RPMI8226 (cell line): ENCODE measurements around the gene CCL23.
"Not testable (repeated sequence)": the region's sequence is repeated elsewhere in the genome, so short reads cannot be mapped to it uniquely, and the experiment has no call there.

Experiments
- DNase-seq: peaks from one replicate; pipeline ENCODE4 v3.0.0-alpha.2; 2015

CCL23 gene, protein sequence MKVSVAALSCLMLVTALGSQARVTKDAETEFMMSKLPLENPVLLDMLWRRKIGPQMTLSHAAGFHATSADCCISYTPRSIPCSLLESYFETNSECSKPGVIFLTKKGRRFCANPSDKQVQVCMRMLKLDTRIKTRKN

GRCh38 chr17:36017799-36018198 lies at the start of gene CCL23:
CCL23 (minus strand) TSS chr17:36017972; CDS start chr17:36017897, 75 bp downstream.
- DNase-seq = no peak

GRCh38 chr17:36066365-36066985 lies 48.7 kb upstream of the CCL23 start:
- DNase-seq = no peak

- no peak for DNase-seq
Observed at GRCh38 chr17:36063786-36064541, 46.2 kb upstream of the CCL23 start, which contains the start of gene CCL18. CCL18 (plus strand) TSS chr17:36064272; CDS start chr17:36064343, 71 bp downstream.

DNA sequence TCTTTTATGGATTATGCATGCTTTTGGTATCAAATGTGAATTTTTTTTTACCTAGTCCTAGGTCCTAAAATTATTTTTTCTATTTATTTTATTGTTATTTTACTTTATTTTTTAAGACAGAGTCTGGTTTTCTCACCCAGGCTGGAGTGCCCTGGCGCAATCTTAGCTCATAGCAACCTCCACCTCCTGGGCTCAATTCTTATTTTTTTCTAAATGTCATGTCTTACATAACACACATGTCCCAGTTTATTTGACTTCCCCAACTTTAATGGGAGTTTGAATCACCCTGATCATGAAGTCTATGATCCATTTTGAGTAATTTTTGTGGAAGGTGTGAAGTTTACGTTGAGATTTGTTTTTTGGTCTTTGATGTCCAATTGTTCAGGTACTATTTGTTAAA lies 43.0 kb upstream of the CCL23 start:
- no peak for DNase-seq

GRCh38 chr17:36059406-36059805 lies 41.6 kb upstream of the CCL23 start:
- no peak for DNase-seq

DNA sequence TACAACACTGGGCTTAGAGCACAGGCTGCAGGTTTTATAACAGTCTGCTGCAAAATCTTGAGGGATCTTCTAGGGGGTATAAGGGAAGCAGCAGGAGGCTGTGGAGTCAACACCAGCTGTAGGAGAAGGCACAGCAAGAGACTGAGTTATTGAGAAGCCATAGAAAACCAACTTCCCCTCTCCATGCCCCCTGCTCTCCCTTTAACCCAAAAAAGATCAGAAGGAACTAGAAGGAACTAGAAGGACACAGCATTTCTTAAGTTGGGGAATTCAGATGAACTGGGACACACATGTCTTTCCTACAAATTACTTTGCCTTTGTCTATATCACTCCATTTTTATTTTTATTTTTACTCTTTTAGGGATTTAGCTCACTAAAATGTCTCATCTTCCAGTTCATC lies 40.1 kb upstream of the CCL23 start:
- no peak for DNase-seq

- DNase-seq = no peak
Observed at GRCh38 chr17:36055921-36056520, 38.2 kb upstream of the CCL23 start.

GRCh38 chr17:36055171-36055570 lies 37.4 kb upstream of the CCL23 start:
- no peak for DNase-seq

DNA sequence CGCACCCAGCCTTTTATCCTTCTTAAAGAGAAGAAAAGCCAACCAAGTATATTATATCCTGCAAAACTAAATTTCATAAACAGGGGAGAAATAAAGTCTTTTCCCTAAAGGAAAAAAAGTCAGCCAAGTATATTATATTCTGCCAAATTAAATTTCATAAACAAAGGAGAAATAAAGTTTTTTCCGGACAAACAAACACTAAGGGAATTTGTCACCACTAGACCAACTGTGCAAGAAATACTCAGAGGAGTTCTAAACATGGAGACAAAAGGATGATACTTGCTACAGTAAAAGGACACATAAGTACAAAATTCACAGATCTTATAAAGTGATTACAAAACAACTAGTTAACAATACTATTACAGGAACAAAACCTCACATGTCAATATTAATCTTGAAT lies 31.9 kb upstream of the CCL23 start:
- DNase-seq = no peak

GRCh38 chr17:36048066-36048465 lies 30.3 kb upstream of the CCL23 start:
- DNase-seq = no peak

- no peak for DNase-seq
Observed at GRCh38 chr17:36036235-36036634, 18.5 kb upstream of the CCL23 start.

DNA sequence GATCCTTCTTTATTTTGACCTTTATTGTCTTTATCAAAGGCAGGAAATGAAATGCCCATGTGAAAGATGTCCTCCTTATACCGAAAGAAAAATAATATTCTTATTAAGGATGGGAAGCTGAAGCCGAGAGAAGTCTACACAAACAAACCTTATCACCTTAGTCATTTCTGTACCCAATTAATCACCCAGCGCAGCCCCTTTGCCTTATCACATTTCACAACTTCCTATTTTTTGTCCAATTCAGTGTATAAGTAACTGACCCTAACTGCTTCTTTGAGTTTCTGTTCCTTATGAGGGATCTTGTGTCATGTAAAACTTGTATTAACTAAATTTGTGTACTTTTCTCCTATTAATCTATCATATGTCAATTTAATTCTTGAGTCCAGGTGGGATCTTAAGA lies 16.4 kb upstream of the CCL23 start:
- DNase-seq = no peak

DNA sequence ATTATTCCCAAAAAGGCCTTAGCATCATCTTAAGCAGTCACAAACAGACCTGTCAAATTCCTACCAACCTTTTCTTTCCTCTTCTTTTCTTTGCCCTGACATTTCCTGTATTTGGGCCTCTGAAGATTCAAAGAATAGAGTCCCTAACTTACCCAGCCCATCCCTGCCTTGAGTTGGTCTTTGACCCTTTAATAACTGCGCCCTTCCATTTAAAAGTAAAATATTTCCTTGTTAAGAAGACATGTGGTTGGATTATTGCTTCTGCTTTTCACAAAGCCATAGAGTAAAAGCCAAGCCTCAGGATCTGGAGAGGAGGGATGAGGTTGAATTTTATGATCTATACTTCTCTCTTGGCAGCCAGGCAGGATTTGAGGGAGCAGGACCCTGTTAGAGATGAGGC lies 13.2 kb upstream of the CCL23 start:
- no peak for DNase-seq

GRCh38 chr17:36027761-36028160 lies 10.0 kb upstream of the CCL23 start:
- DNase-seq = no peak

DNA sequence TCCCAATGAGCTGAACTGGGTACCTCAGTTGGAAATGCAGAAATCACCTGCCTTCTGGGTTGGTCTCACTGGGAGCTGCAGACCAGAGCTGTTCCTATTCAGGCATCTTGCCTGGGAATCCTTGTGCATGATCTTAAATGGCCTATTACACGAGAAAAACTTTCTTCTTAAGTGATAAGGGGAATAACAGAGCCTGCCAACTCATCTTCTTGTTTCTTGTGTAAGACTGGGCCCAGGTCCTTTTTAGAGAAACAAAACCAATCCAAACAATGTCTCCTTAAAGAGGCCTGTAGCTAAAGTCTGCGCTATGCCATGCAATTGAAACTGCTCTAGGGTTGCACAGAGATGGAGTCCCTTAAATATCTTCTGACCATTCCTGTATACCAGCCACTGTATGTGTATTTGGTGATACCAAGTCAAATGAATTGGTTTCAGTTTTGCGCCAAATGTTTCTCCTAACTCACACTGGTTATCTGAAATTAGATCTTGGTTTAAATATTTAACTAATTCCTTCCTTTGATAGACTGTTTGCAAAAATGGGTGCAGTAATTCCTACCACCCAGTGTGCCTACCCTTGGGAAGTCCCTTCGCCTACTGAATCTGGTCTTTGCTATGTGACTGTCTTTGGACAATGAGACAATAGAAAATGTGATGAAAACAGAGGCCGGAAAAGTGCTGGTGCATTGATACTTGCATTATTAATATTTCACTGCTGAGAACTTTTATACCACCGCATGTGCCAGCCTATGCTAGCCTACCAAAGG lies 6.5 kb upstream of the CCL23 start:
- no peak for DNase-seq

DNA sequence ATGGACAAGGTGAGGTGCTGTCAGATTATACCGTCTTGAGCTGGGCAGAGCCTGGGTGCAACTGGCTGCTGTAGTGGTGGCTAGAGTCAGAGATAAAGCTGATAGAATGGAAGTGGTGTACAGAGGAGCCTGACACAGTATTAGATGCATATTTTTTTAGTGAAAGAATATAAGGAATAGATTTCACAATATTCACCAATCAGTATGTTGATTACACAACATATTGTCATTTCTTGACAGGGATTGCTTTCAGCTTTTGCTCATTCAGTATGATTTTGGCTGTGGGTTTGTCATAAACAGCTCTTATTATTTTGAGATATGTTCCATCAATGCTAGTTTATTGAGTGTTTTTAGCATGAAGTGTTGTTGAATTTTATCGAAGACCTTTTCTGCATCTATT lies 1.7 kb upstream of the CCL23 start:
- no peak for DNase-seq

DNA sequence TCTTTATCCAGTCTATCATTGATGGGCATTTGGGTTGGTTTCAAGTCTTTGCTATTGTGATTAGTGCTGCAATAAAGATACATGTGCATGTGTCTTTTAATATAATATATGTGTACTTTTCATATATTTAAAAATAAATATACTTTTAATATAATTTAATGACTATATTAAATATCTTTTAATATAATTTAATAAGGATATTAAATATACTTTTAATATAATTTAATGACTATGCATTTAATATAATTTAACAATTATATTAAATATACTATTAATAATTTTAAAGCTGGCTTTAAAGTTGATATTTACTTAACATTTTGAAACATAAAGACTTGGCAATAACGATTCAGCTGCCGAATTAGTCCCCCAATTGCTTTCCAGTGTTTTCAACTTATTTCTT lies 1.2 kb downstream of the CCL23 start:
- no peak for DNase-seq

- not testable (repeated sequence) for DNase-seq
Observed at GRCh38 chr17:36015895-36016294, 1.9 kb downstream of the CCL23 start.

GRCh38 chr17:36014946-36015345 lies 2.8 kb downstream of the CCL23 start:
- no peak for DNase-seq

DNA sequence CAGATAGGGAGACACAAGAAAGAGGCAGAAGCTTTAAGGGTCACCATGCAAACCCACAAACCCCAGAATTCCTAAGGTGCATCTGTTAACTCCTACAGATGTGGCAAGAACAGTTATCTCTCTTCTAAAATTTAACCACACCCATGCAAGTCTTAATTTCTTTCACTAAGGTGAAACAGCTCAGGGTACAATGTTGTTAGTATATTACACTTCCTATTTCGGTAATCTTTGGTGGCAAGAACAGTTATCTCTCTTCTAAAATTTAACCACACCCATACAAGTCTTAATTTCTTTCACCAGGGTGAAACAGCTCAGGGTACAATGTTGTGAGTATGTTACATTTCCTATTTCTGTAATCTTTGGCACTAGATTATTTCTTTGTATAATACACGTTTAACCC lies 6.6 kb downstream of the CCL23 start:
- DNase-seq = no peak

GRCh38 chr17:36008998-36009665 lies 8.6 kb downstream of the CCL23 start:
- DNase-seq = peak; percentile 28

- no peak for DNase-seq
Observed at GRCh38 chr17:36004594-36005108, 13.1 kb downstream of the CCL23 start.
